IMR-90 (cell line): ENCODE data around the gene ARFGAP3. TPM values are rescaled to one million over a fixed set of nuclear protein-coding genes. Genes with fewer than 3 reads are reported as not detected.

Experiments used
- ATAC-seq: fragments of 200-7000 bp; cut with Tn5 transposase; 2 replicates; pipeline ENCODE4 v1.9.1; 2020; ENCODE audit warnings: low read depth, mild to moderate bottlenecking, moderate library complexity
- BruUV-seq: library from RNA; stranded (reverse); fragments of 400-500 nt; replicated peaks from 2 replicates; lab custom pipeline; 2021; lab: Mats Ljungman, UMichigan
- CTCF ChIA-PET: fragments of 300-600 bp; formaldehyde crosslinking; extraction: SDS; loops from one replicate; lab custom pipeline; 2021; ENCODE audit warnings: antibody characterized with exemption; lab: Yijun Ruan, JAX
- POLR2A ChIA-PET: fragments of 300-600 bp; sonication (Branson Sonifier 250); formaldehyde crosslinking; loops from one replicate; lab custom pipeline; 2022; ENCODE audit warnings: antibody characterized with exemption; ENCODE audit not compliant: unreplicated experiment; lab: Charles Lee
- DNase-seq: peaks from one replicate; pipeline ENCODE4 v3.0.0; 2013
- H2AFZ ChIP-seq: replicated peaks from 2 replicates; pipeline ENCODE3; 2013; ENCODE audit warnings: low read length, mild to moderate bottlenecking; ENCODE audit not compliant: poor library complexity
- H2AK5ac ChIP-seq: 2 replicates; pipeline ENCODE4 v1.6.1; 2013; ENCODE audit warnings: low read depth, low read length, inconsistent platforms
- H2AK9ac ChIP-seq: replicated peaks from 2 replicates; pipeline ENCODE3; 2013; ENCODE audit warnings: mild to moderate bottlenecking, low read depth, low read length, moderate library complexity; ENCODE audit not compliant: poor library complexity
- H2BK120ac ChIP-seq: 2 replicates; pipeline ENCODE4 v1.6.1; 2013; ENCODE audit warnings: low read depth, low read length, inconsistent platforms
- H2BK15ac ChIP-seq: 3 replicates; pipeline ENCODE4 v1.6.1; 2013; ENCODE audit warnings: low read depth, low read length, inconsistent platforms
- H2BK20ac ChIP-seq: 2 replicates; pipeline ENCODE4 v1.6.1; 2013; ENCODE audit warnings: low read depth, mild to moderate bottlenecking, inconsistent platforms, low read length, moderate library complexity
- H2BK5ac ChIP-seq: 2 replicates; pipeline ENCODE4 v1.6.1; 2013; ENCODE audit warnings: mild to moderate bottlenecking, low read depth, low read length, inconsistent platforms; ENCODE audit not compliant: poor library complexity, severe bottlenecking
- H3K14ac ChIP-seq: replicated peaks from 2 replicates; pipeline ENCODE4 v1.6.1; 2013; ENCODE audit warnings: low read depth, low read length, inconsistent platforms
- H3K18ac ChIP-seq: 2 replicates; pipeline ENCODE4 v1.6.1; 2013; ENCODE audit warnings: low read depth, low read length, control low read depth
- H3K23ac ChIP-seq: 2 replicates; pipeline ENCODE4 v1.6.1; 2013; ENCODE audit warnings: low read depth, low read length, inconsistent platforms
- H3K27ac ChIP-seq: 2 replicates; pipeline ENCODE4 v1.5.1; 2013; ENCODE audit warnings: mild to moderate bottlenecking, control low read depth, low read length; ENCODE audit not compliant: insufficient read depth
- H3K27me3 ChIP-seq: 2 replicates; pipeline ENCODE4 v1.6.1; 2013; ENCODE audit warnings: low read length; ENCODE audit not compliant: control insufficient read depth, insufficient read depth
- H3K36me3 ChIP-seq: 2 replicates; pipeline ENCODE4 v1.6.1; 2013; ENCODE audit warnings: low read length, mixed read lengths; ENCODE audit not compliant: control insufficient read depth, insufficient read depth
- H3K4ac ChIP-seq: 2 replicates; pipeline ENCODE4 v1.6.1; 2013; ENCODE audit warnings: low read depth, low read length, inconsistent platforms
- H3K4me1 ChIP-seq: 2 replicates; pipeline ENCODE4 v1.6.1; 2013; ENCODE audit warnings: low read length, mixed read lengths; ENCODE audit not compliant: control insufficient read depth, insufficient read depth
- H3K4me2 ChIP-seq: 2 replicates; pipeline ENCODE4 v1.6.1; 2013; ENCODE audit warnings: low read depth, mild to moderate bottlenecking, control low read depth, low read length, moderate library complexity
- H3K4me3 ChIP-seq: 2 replicates; pipeline ENCODE4 v1.5.1; 2013; ENCODE audit warnings: low read depth, mild to moderate bottlenecking, control low read depth, low read length, moderate library complexity; ENCODE audit not compliant: insufficient read depth
- H3K56ac ChIP-seq: 2 replicates; pipeline ENCODE4 v1.6.1; 2013; ENCODE audit warnings: low read length, inconsistent platforms; ENCODE audit not compliant: insufficient read depth; ENCODE audit errors: extremely low read depth
- H3K79me1 ChIP-seq, 2 experiments: 2 replicates each; pipeline ENCODE4 v1.6.1; 2013; ENCODE audit warnings: low read length in 2 of 2, inconsistent platforms in 1 of 2, low read depth in 1 of 2
- H3K9ac ChIP-seq: 2 replicates; pipeline ENCODE4 v1.6.1; 2013; ENCODE audit warnings: low read depth, low read length, control low read depth
- H3K9me1 ChIP-seq: 2 replicates; pipeline ENCODE4 v1.6.1; 2013; ENCODE audit warnings: low read length, inconsistent platforms; ENCODE audit not compliant: insufficient read depth
- H3K9me3 ChIP-seq: 2 replicates; pipeline ENCODE4 v1.6.1; 2013; ENCODE audit warnings: low read length; ENCODE audit not compliant: control insufficient read depth, insufficient read depth
- H4K20me1 ChIP-seq: 2 replicates; pipeline ENCODE4 v1.6.1; 2013; ENCODE audit warnings: low read length, inconsistent platforms; ENCODE audit not compliant: insufficient read depth
- H4K5ac ChIP-seq: 2 replicates; pipeline ENCODE4 v1.6.1; 2013; ENCODE audit warnings: mild to moderate bottlenecking, low read depth, low read length, control low read depth
- H4K8ac ChIP-seq, 2 experiments: 2 replicates each; pipeline ENCODE4 v1.6.1; 2013; ENCODE audit warnings: low read depth in 2 of 2, low read length in 2 of 2, control low read depth in 1 of 2, inconsistent platforms in 1 of 2
- H4K91ac ChIP-seq: 2 replicates; pipeline ENCODE4 v1.6.1; 2013; ENCODE audit warnings: low read depth, low read length, inconsistent platforms; ENCODE audit not compliant: insufficient read depth
- CHD1 ChIP-seq: IDR thresholded peaks from 2 replicates; pipeline ENCODE4 v1.6.1; 2012; ENCODE audit warnings: low read depth, low read length, improper control_type of control experiment
- FOS ChIP-seq: fragments of 150-350 bp; IDR thresholded peaks from 2 replicates; pipeline ENCODE4 v1.6.1; 2016; ENCODE audit warnings: low read depth, low read length
- MAFK ChIP-seq: IDR thresholded peaks from 2 replicates; pipeline ENCODE4 v1.6.1; 2012; ENCODE audit warnings: low read depth, low read length, improper control_type of control experiment
- MAZ ChIP-seq: IDR thresholded peaks from 2 replicates; pipeline ENCODE4 v1.6.1; 2012; ENCODE audit warnings: low read depth, mild to moderate bottlenecking, low read length, improper control_type of control experiment, moderate library complexity, borderline replicate concordance
- MXI1 ChIP-seq: IDR thresholded peaks from 2 replicates; pipeline ENCODE4 v1.6.1; 2012; ENCODE audit warnings: low read depth, mild to moderate bottlenecking, low read length, moderate library complexity, borderline replicate concordance
- POLR2A ChIP-seq: IDR thresholded peaks from 2 replicates; pipeline ENCODE4 v1.6.1; 2012; ENCODE audit warnings: mild to moderate bottlenecking, low read depth, low read length
- RCOR1 ChIP-seq: IDR thresholded peaks from 2 replicates; pipeline ENCODE4 v1.6.1; 2012; ENCODE audit warnings: mild to moderate bottlenecking, low read length, improper control_type of control experiment; ENCODE audit not compliant: insufficient replicate concordance
- RFX5 ChIP-seq: IDR thresholded peaks from 2 replicates; pipeline ENCODE4 v1.8.0; 2012; ENCODE audit warnings: low read depth, mild to moderate bottlenecking, low read length, moderate library complexity
- SMC3 ChIP-seq: fragments of 150-350 bp; IDR thresholded peaks from 2 replicates; pipeline ENCODE4 v1.6.1; 2016; ENCODE audit warnings: low read depth, mild to moderate bottlenecking, antibody characterized with exemption, low read length, moderate library complexity
- WGBS, 2 experiments: methylation state at CpG; one replicate each; pipeline versions ENCODE4 v1.1.5 to v1.1.7; 2013; ENCODE audit warnings: missing lambda C conversion rate in 2 of 2; ENCODE audit not compliant: insufficient read length in 1 of 2; ENCODE audit errors: extremely low coverage in 2 of 2; 5-methylcytosine and 5-hydroxymethylcytosine counted together
- dilution Hi-C: fragments of 300-500 bp; cut with HindIII; formaldehyde crosslinking; loops from one replicate; pipeline ENCODE4 v1.14.3; 2018; ENCODE audit warnings: low sequenced_read_pairs; ENCODE audit not compliant: unreplicated experiment
- in situ Hi-C: fragments of 300-500 bp; cut with MboI; formaldehyde crosslinking; loops from 3 replicates; pipeline ENCODE4 v1.14.3; 2019; ENCODE audit warnings: low sequenced_read_pairs, inconsistent platforms, mixed read lengths
- intact Hi-C: fragments of 100-400 bp; cut with micrococcal nuclease; formaldehyde crosslinking; loops from 2 replicates; pipeline ENCODE4 v1.10.0; 2022
- polyA plus RNA-seq, 3 experiments: library from polyadenylated mRNA; depleted of rRNA; stranded (reverse); fragments of >200 nt; gene quantifications; 2 replicates each; pipeline ENCODE4 v1.2.3, GENCODE V29; 2012; ENCODE audit warnings: low replicate concordance in 1 of 3
- total RNA-seq: library from RNA; depleted of rRNA; stranded (reverse); fragments of >200 nt; gene quantifications from 2 replicates; pipeline ENCODE4 v1.2.3, GENCODE V29; 2012
- TF ChIP-seq, protein P1 (sequence below): conservative IDR thresholded peaks from 2 replicates; pipeline ENCODE4 v1.5.1; 2012; ENCODE audit warnings: mild to moderate bottlenecking, low read depth, low read length, improper control_type of control experiment
- TF ChIP-seq, protein P2 (sequence below): fragments of 150-350 bp; IDR thresholded peaks from 2 replicates; pipeline ENCODE4 v1.6.1; 2016; ENCODE audit warnings: low read depth, mild to moderate bottlenecking, low read length, moderate library complexity, borderline replicate concordance
- TF ChIP-seq, protein P3 (sequence below): fragments of 150-350 bp; IDR thresholded peaks from 2 replicates; pipeline ENCODE4 v1.6.1; 2017; ENCODE audit warnings: mild to moderate bottlenecking, antibody characterized with exemption, low read length, low read depth

Gene ARFGAP3
- total and polyA plus RNA-seq, 2 of the 4 experiments (the other 2 are of a cell fraction) = 50.0 to 70.1 TPM

DNA sequence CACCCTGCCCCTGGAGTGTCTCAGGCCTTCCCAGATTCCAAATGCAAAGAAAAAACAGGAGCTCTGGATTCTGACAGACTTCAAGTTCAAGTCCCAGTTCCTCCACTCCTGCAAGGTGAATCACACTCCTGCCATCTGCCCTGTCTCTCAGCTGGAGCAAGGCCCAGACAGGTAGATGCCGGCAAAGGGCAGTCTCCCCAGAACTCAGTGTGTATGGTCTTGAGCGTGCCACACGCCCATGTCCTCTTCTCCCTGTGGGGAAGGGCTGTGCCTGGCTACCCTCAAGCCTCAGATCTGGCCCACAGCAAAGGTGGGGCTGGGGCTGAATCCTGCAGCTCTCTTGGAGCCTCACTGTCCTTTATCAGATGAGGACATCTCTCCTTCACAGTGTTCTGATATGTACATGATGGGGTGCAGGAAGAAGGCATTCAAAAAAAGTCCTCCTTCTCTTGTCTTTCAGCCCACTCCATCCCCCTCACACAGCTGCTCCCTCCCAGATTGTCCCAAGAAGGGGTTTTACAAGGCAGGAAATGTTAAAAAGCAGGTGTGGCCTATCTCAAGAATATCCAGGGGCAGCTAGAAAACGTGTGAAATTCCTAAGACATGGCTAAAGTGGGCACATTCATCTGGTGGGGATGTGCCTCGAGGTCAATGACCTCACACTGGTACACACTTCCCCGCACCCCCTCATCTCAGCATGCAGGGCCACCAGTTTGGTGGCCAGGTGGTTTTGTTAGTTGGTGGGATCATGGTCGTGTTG is 27.7 kb upstream of the ARFGAP3 start:
- Histone ChIP-seq H2BK120ac (no peak overlapping the region), H3K9me1 (no peaks in the 10 kb centered on the region; the same call in none of the 2 replicates), H2BK5ac (no peak overlapping the region), H4K20me1 (peaks cover 3% of the 10 kb centered on the region; the same call in 1 of the 2 replicates), H2BK15ac (no peak overlapping the region), H2AFZ (no peak overlapping the region), H4K5ac (no peak overlapping the region), H4K91ac (no peak overlapping the region), H3K9ac (no peak overlapping the region), H3K14ac (no peak overlapping the region), H3K27ac (no peak overlapping the region), H4K8ac (no peak overlapping the region), H3K27me3 (no peaks in the 10 kb centered on the region), H3K56ac (no peak overlapping the region), H3K9me3 (no peaks in the 10 kb centered on the region), H3K79me1 (peaks cover 18 to 41% of the 10 kb centered on the region in 2 experiments), H3K18ac (no peak overlapping the region), H3K4me3 (no peak overlapping the region), H2BK20ac (no peak overlapping the region), H3K4me1 (no peaks in the 10 kb centered on the region), H3K23ac (no peak overlapping the region), H2AK9ac (no peak overlapping the region), H3K4me2 (no peak overlapping the region), H3K4ac (no peak overlapping the region), H3K36me3 (peaks cover 71% of the 10 kb centered on the region), H2AK5ac (no peak overlapping the region)
- WGBS, 2 experiments = 100% methylated on average over 3 of the region's 7 CpGs; no CpG with 5 or more reads in 1 of the 2 experiments
- in situ Hi-C loops = no loop called here
- no peak for DNase-seq
- dilution Hi-C loops = no loop called here
- no peak for ATAC-seq
- no TSS peak for BruUV-seq
- intact Hi-C loops = no loop called here
- TF ChIP-seq, protein P1, sequence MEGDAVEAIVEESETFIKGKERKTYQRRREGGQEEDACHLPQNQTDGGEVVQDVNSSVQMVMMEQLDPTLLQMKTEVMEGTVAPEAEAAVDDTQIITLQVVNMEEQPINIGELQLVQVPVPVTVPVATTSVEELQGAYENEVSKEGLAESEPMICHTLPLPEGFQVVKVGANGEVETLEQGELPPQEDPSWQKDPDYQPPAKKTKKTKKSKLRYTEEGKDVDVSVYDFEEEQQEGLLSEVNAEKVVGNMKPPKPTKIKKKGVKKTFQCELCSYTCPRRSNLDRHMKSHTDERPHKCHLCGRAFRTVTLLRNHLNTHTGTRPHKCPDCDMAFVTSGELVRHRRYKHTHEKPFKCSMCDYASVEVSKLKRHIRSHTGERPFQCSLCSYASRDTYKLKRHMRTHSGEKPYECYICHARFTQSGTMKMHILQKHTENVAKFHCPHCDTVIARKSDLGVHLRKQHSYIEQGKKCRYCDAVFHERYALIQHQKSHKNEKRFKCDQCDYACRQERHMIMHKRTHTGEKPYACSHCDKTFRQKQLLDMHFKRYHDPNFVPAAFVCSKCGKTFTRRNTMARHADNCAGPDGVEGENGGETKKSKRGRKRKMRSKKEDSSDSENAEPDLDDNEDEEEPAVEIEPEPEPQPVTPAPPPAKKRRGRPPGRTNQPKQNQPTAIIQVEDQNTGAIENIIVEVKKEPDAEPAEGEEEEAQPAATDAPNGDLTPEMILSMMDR = no peak
- no peak for TF ChIP-seq MAFK
- no peak for TF ChIP-seq CHD1
- no peak for TF ChIP-seq FOS
- TF ChIP-seq, protein P2, sequence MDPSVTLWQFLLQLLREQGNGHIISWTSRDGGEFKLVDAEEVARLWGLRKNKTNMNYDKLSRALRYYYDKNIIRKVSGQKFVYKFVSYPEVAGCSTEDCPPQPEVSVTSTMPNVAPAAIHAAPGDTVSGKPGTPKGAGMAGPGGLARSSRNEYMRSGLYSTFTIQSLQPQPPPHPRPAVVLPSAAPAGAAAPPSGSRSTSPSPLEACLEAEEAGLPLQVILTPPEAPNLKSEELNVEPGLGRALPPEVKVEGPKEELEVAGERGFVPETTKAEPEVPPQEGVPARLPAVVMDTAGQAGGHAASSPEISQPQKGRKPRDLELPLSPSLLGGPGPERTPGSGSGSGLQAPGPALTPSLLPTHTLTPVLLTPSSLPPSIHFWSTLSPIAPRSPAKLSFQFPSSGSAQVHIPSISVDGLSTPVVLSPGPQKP = no peak
- no peak for TF ChIP-seq POLR2A
- no peak for TF ChIP-seq MAZ
- no peak for TF ChIP-seq RFX5
- TF ChIP-seq MXI1 = no peak
- TF ChIP-seq, protein P3, sequence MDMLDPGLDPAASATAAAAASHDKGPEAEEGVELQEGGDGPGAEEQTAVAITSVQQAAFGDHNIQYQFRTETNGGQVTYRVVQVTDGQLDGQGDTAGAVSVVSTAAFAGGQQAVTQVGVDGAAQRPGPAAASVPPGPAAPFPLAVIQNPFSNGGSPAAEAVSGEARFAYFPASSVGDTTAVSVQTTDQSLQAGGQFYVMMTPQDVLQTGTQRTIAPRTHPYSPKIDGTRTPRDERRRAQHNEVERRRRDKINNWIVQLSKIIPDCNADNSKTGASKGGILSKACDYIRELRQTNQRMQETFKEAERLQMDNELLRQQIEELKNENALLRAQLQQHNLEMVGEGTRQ = no peak
- TF ChIP-seq RCOR1 = no peak
- no peak for TF ChIP-seq SMC3
- POLR2A ChIA-PET = no interaction called here
- CTCF ChIA-PET = no interaction called here
